AG04450 (cell line): ENCODE results near the gene COQ6. TPM values are rescaled to one million over a fixed set of nuclear protein-coding genes. Genes with fewer than 3 reads are reported as not detected.

Experiments used
- CTCF ChIA-PET: fragments of 300-600, 350-600 bp; formaldehyde crosslinking; extraction: SDS; loops from one replicate; lab custom pipeline; 2022; ENCODE audit warnings: antibody characterized with exemption, inconsistent platforms; lab: Charles Lee
- POLR2A ChIA-PET: fragments of 350-600 bp; formaldehyde crosslinking; extraction: SDS; loops from one replicate; lab custom pipeline; 2021; ENCODE audit warnings: antibody characterized with exemption, inconsistent platforms; lab: Yijun Ruan, JAX
- DNase-seq: peaks from one replicate; pipeline ENCODE4 v3.0.0-alpha.2; 2011; ENCODE audit warnings: low read depth, low spot score
- H3K27ac ChIP-seq: one replicate; pipeline ENCODE4 v1.5.1; 2012; ENCODE audit warnings: low read depth, low read length, control low read depth
- H3K27me3 ChIP-seq: one replicate; pipeline ENCODE4 v1.6.0; 2012; ENCODE audit warnings: low read length; ENCODE audit not compliant: control insufficient read depth, insufficient read depth
- H3K4me3 ChIP-seq: 2 replicates; pipeline ENCODE4 v1.5.1; 2011; ENCODE audit warnings: mild to moderate bottlenecking, low read depth, low read length, control low read depth
- H3K9me3 ChIP-seq: 2 replicates; pipeline ENCODE4 v1.5.1; 2012; ENCODE audit warnings: low read length; ENCODE audit not compliant: control insufficient read depth, insufficient read depth
- CTCF ChIP-seq: IDR thresholded peaks from 2 replicates; pipeline ENCODE4 v1.5.1; 2011; ENCODE audit warnings: low read depth, low read length, control low read depth, inconsistent platforms
- polyA plus RNA-seq: library from polyadenylated mRNA; depleted of rRNA; stranded (reverse); fragments of >200 nt; gene quantifications from 2 replicates; pipeline ENCODE4 v1.2.3, GENCODE V29; 2011

The COQ6 gene
- polyA plus RNA-seq, 1 experiment = 25.9 TPM

DNA sequence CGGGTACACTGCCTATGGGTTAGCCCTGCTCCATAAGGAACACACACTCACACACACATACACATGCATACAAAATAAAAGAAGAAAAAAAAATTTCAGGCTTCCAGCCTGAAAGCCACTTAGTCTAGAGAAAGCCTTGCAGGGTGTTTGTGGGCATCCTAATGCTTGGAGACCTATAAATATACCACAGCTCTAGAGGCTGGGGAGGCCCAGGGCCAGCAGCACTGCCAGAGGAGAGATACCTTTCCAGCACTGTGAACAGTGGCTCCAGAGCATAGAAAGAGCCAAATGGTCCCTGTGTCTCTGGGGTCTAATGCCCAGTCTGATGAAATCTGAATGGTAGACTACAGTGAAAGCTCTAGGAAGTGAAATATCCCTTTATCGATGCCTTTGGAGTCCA lies 13.1 kb upstream of the COQ6 start:
- CTCF ChIA-PET = interaction anchor here (1.4 kb wide), 1 partner anchor 13 kb away, joined by 4 read pairs; no protein-coding TSS in a partner anchor
- POLR2A ChIA-PET = interaction anchor here (1.0 kb wide), 1 partner anchor 368 kb away, joined by 3 read pairs; the partner anchor contains the start of gene ACOT2

GRCh38 chr14:73942180-73942579 lies 7.9 kb upstream of the COQ6 start:
- CTCF ChIA-PET = no interaction called here
- Histone ChIP-seq H3K27ac (no peak overlapping the region), H3K27me3 (no peaks in the 10 kb centered on the region), H3K9me3 (no peaks in the 10 kb centered on the region; the same call in 1 of the 2 replicates), H3K4me3 (no peak overlapping the region)
- DNase-seq = no peak
- POLR2A ChIA-PET = no interaction called here
- no peak for TF ChIP-seq CTCF

More for the DNA sequence above, 13.1 kb upstream of the COQ6 start:
- TF ChIP-seq CTCF = no peak
- Histone ChIP-seq H3K4me3 (no peak overlapping the region), H3K27ac (no peak overlapping the region), H3K27me3 (no peaks in the 10 kb centered on the region), H3K9me3 (no peaks in the 10 kb centered on the region)
- no peak for DNase-seq

DNA sequence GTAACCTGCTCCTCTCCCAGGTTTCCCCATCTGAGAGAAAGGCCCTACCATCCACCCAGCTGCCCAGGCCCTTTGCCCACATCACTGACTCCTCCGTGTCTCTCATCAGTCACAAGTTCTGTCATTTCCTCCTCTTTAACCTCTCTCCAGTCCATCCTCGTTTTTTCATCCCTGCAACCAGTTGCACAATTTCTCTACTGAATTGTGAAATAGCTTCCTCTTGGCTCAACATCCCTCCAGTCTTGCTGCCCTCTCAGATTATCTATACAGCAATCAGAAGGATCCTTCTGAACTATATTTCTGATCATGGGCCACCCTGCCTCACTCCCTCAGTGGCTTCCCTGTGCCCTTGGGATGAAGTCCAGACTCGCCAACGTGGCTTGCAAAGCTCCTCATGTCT lies 7.0 kb upstream of the COQ6 start:
- no peaks in the 10 kb centered on the region; the same call in 1 of the 2 replicates for H3K9me3 ChIP-seq
- CTCF ChIA-PET = interaction anchor here (0.7 kb wide), 1 partner anchor 215 kb away, joined by 6 read pairs; no protein-coding TSS in a partner anchor
- H3K27ac ChIP-seq = no peak overlapping the region
- H3K27me3 ChIP-seq = no peaks in the 10 kb centered on the region
- TF ChIP-seq CTCF = no peak
- peak; percentile 3 for DNase-seq
- POLR2A ChIA-PET = no interaction called here
- no peak overlapping the region for H3K4me3 ChIP-seq

DNA sequence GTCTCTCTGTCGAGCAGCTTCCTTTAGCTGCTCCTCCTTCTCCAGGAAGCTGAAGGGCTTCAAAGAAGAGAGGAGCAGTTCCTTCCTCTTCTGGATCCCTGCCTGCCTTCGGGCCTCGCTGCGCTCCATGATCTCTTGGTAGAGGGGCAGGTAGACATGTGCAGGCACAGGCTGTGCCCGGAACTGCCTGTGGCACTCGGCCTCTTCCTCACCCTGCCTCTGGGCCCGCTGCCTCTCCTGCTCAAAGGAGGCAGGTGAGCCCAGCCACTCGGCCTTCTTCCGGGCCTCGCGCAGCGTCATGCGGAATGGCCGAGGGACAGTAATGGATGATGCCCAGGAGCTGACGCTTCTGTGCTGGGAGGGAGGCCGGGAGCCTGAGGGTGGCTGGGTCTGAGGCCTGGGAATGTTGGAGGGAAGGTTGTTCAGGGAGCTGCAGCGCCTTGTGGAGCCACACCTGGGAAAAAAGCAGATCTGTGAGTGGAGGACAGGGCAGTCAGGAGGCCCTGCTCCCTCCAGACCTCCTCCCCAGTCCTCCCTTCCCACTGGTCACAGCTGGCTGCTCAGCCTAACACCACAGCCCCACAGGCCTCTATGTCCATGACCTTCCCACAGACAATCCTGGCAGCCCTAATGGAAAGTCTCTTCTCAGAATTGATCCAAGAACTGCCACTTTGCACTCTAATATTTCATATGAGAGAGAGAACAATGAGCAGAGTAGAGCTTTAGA lies 5.5 kb upstream of the COQ6 start:
- no peak overlapping the region for H3K4me3 ChIP-seq
- CTCF ChIA-PET = no interaction called here
- POLR2A ChIA-PET = no interaction called here
- no peak for DNase-seq
- no peaks in the 10 kb centered on the region for H3K27me3 ChIP-seq
- no peak for TF ChIP-seq CTCF
- no peak overlapping the region for H3K27ac ChIP-seq
- no peaks in the 10 kb centered on the region; the same call in 1 of the 2 replicates for H3K9me3 ChIP-seq

GRCh38 chr14:73945159-73945670 lies 4.9 kb upstream of the COQ6 start:
- H3K27me3 ChIP-seq = no peaks in the 10 kb centered on the region
- POLR2A ChIA-PET = no interaction called here

More at GRCh38 chr14:73945159-73945670, 4.9 kb upstream of the COQ6 start:
- no peak for DNase-seq
- no peak for TF ChIP-seq CTCF
- Histone ChIP-seq H3K9me3 (no peaks in the 10 kb centered on the region; the same call in 1 of the 2 replicates), H3K27ac (no peak overlapping the region), H3K4me3 (no peak overlapping the region)
- CTCF ChIA-PET = no interaction called here
